Activated B cell treated with CpG ODN at 0.5 μM for 24 hours (primary cell): ENCODE results near the gene UBR4. TPM values are rescaled to one million over a fixed set of nuclear protein-coding genes. Genes with fewer than 3 reads are reported as not detected.

Experiments used
- ATAC-seq: fragments of 200-7000 bp; cut with Tn5 transposase; one replicate; pipeline ENCODE4 v1.10.0; 2021; ENCODE audit warnings: low read depth, mild to moderate bottlenecking, moderate library complexity
- CTCF ChIA-PET: fragments of 350-600 bp; sonication (Branson Sonifier 250); formaldehyde crosslinking; loops from one replicate; lab custom pipeline; 2021; ENCODE audit warnings: antibody characterized with exemption; lab: Charles Lee
- POLR2A ChIA-PET: fragments of 350-600 bp; sonication (Branson Sonifier 250); formaldehyde crosslinking; loops from one replicate; lab custom pipeline; 2021; ENCODE audit warnings: antibody characterized with exemption; lab: Charles Lee
- DNase-seq: peaks from one replicate; pipeline ENCODE4 v3.0.0; 2022
- H3K27ac Mint-ChIP-seq: one replicate; pipeline ENCODE4 v1.8.0; 2020; ENCODE audit warnings: mixed read lengths
- H3K27me3 Mint-ChIP-seq: one replicate; pipeline ENCODE4 v1.8.0; 2021; ENCODE audit warnings: mixed read lengths
- H3K36me3 Mint-ChIP-seq: one replicate; pipeline ENCODE4 v1.8.0; 2021; ENCODE audit warnings: low read depth, mixed read lengths
- H3K4me1 Mint-ChIP-seq: one replicate; pipeline ENCODE4 v1.8.0; 2021; ENCODE audit warnings: mixed read lengths
- H3K4me3 Mint-ChIP-seq: one replicate; pipeline ENCODE4 v1.8.0; 2020; ENCODE audit warnings: mild to moderate bottlenecking, mixed read lengths
- H3K9me3 Mint-ChIP-seq: one replicate; pipeline ENCODE4 v1.8.0; 2020; ENCODE audit warnings: mixed read lengths
- intact Hi-C: fragments of 100-400 bp; cut with micrococcal nuclease; formaldehyde crosslinking; loops from one replicate; pipeline ENCODE4 v1.15.1; 2024
- total RNA-seq: library from RNA; stranded (reverse); gene quantifications from 2 replicates; pipeline ENCODE4 v1.2.3, GENCODE V29; 2022
- TF ChIP-seq, protein P1 (sequence below): fragments of 200-600 bp; IDR thresholded peaks from one replicate; pipeline ENCODE4 v1.8.0; 2022; ENCODE audit warnings: antibody characterized with exemption, mild to moderate bottlenecking

UBR4 gene
- total RNA-seq, 1 donor from 2014 or later = 262 TPM

DNA sequence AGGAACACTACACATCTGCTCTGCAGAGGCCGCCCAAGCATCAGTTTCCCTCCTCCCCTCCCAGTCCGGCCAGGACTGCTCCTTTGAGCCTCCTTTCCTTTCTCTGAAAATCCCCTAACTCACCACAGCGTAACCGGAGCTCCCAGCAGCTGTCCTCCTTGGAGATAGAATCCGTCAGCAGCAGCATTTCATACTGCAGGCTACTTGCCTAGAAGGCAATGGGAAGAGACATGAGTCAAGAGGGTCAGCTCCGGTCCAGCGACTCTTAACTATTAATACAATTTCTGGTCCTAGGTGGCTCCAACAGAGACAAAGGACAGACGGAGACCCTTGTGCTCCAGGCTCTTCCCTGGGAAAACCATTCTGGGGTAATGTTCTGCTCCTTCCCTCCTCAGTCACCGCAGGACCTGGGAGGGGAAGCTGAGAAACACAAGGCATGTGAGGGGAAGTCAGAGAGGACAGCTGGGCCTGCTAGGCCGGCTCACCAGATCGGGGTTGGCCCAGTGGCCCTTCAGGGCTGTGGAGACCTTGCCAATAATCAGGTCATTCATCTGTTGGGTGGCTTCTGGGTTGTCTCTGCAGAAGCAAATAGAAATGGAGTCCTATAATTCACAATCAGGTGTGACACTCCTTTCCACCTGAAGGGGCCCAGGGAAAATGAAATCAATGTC lies 99.7 kb downstream of the UBR4 start:
- Mint-ChIP-seq H3K4me1 (no peaks in the 10 kb centered on the region), H3K4me3 (no peak overlapping the region), H3K36me3 (peaks cover 100% of the 10 kb centered on the region), H3K9me3 (no peaks in the 10 kb centered on the region), H3K27ac (no peak overlapping the region), H3K27me3 (no peaks in the 10 kb centered on the region)
- ChIA-PET POLR2A (no interaction called here), CTCF (interaction anchor here (0.7 kb wide), 1 partner anchor 15 kb away, joined by 3 read pairs; no protein-coding TSS in a partner anchor)
- TF ChIP-seq, protein P1, sequence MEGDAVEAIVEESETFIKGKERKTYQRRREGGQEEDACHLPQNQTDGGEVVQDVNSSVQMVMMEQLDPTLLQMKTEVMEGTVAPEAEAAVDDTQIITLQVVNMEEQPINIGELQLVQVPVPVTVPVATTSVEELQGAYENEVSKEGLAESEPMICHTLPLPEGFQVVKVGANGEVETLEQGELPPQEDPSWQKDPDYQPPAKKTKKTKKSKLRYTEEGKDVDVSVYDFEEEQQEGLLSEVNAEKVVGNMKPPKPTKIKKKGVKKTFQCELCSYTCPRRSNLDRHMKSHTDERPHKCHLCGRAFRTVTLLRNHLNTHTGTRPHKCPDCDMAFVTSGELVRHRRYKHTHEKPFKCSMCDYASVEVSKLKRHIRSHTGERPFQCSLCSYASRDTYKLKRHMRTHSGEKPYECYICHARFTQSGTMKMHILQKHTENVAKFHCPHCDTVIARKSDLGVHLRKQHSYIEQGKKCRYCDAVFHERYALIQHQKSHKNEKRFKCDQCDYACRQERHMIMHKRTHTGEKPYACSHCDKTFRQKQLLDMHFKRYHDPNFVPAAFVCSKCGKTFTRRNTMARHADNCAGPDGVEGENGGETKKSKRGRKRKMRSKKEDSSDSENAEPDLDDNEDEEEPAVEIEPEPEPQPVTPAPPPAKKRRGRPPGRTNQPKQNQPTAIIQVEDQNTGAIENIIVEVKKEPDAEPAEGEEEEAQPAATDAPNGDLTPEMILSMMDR = no peak
- ATAC-seq (no peak), DNase-seq (no peak)
- intact Hi-C loops = no loop called here

DNA sequence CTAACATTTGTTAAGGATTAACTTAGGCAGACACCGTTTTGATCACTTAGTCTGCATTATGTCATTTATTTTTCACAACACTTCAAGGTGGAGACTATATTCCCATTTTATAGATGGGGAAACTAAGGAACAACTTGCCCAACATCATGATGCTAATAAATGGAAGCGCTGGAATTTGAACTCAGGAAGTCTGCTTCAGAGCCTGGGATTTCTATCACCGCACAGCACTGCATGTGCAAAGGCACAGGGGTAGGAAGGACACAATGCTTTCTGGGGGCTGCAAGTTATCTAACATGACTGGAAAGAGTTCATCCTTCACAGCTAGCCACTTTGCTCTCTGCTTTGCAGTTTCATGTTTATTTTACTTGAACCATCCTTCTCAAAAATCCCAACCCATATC lies 100.5 kb downstream of the UBR4 start:
- POLR2A ChIA-PET = interaction anchor here (0.6 kb wide), 1 partner anchor 57 kb away, joined by 11 read pairs; no protein-coding TSS in a partner anchor
- TF ChIP-seq, protein P1 = no peak
- DNase-seq = no peak
- Mint-ChIP-seq H3K9me3 (no peaks in the 10 kb centered on the region), H3K27ac (no peak overlapping the region), H3K36me3 (peaks cover 100% of the 10 kb centered on the region), H3K4me1 (no peaks in the 10 kb centered on the region), H3K27me3 (no peaks in the 10 kb centered on the region), H3K4me3 (no peak overlapping the region)
- CTCF ChIA-PET = no interaction called here
- intact Hi-C loops = no loop called here
- ATAC-seq = no peak

DNA sequence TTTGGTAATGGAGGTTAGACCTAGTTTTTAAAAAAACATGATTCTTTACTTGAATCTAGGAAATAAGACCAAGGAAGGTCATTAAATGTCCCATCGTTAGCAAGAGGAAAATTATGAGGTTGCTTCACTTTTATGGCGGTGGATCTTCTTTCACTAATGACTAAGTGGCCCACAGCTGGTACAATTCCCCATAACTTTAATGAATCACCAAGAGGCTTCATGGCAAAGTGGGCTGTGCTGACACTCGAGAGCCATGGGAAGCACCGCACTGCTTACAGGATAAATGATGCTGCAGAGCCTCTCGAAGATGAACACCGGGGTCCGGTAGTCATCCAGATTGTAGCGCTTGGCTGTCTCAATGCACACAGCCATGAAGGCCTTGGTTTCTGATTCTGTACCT lies 108.8 kb downstream of the UBR4 start:
- CTCF ChIA-PET = interaction anchor here (1.2 kb wide), 1 partner anchor 13 kb away, joined by 4 read pairs; no protein-coding TSS in a partner anchor
- H3K9me3 Mint-ChIP-seq = no peaks in the 10 kb centered on the region
- ATAC-seq = no peak
- no peak overlapping the region for H3K27ac Mint-ChIP-seq
- POLR2A ChIA-PET = interaction anchor here (0.6 kb wide), 1 partner anchor 48 kb away, joined by 3 read pairs; no protein-coding TSS in a partner anchor
- peaks cover 99% of the 10 kb centered on the region for H3K36me3 Mint-ChIP-seq
- intact Hi-C loops = no loop called here
- no peak for DNase-seq
- H3K27me3 Mint-ChIP-seq = no peaks in the 10 kb centered on the region
- TF ChIP-seq, protein P1 = no peak
- H3K4me1 Mint-ChIP-seq = no peaks in the 10 kb centered on the region
- no peak overlapping the region for H3K4me3 Mint-ChIP-seq

DNA sequence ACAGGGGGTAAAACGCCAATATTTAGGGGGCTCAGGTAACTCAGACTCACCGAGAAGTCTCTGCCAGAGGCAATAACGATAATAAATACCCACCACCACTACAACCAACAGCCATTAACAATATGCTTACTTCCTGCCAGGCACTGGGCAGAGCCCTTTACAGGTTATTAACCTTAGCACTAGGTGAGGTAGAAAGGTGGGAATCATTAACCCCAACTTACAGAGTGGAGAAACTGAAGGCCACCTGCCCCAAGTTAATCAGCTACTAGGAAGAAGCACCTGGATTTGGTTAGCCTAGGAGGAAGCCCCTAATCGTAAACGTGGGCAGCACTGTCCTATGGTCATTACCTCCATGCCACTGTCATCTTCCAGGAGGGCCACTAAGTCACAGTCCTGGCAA lies 110.0 kb downstream of the UBR4 start:
- DNase-seq = no peak
- no peaks in the 10 kb centered on the region for H3K9me3 Mint-ChIP-seq
- no peak overlapping the region for H3K4me3 Mint-ChIP-seq
- peaks cover 99% of the 10 kb centered on the region for H3K36me3 Mint-ChIP-seq
- CTCF ChIA-PET = interaction anchor here (1.0 to 1.1 kb wide), 2 partner anchors 193 to 216 kb away, joined by 4 to 5 read pairs; no protein-coding TSS in a partner anchor
- intact Hi-C loops = no loop called here
- H3K27me3 Mint-ChIP-seq = no peaks in the 10 kb centered on the region
- ATAC-seq = no peak
- no peaks in the 10 kb centered on the region for H3K4me1 Mint-ChIP-seq
- TF ChIP-seq, protein P1 = no peak
- no peak overlapping the region for H3K27ac Mint-ChIP-seq
- POLR2A ChIA-PET = no interaction called here

DNA sequence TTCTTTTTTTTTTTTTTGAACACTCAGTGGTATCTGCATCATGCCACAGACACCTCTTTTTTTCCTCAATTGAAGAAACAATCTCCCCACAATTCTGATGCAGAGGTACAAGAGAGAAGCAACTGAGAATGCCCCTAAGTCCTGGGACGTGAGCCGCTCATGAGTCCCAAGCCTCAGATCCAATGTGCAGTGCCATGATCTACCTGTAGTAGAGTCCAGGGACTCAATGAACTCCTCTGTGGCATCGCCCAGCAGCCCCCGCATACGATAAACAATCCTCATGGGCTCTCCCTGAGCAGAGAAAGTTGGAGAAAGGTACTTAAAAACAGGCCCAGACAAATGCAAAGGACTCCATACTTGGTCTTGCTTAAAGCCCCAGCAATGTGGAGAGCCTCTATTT lies 113.1 kb downstream of the UBR4 start:
- no peak for ATAC-seq
- ChIA-PET CTCF (no interaction called here), POLR2A (no interaction called here)
- no peak for DNase-seq
- H3K36me3 Mint-ChIP-seq = peaks cover 99% of the 10 kb centered on the region
- H3K4me1 Mint-ChIP-seq = no peaks in the 10 kb centered on the region
- TF ChIP-seq, protein P1 = no peak
- intact Hi-C loops = loop anchor here (1.0 kb wide), 1 partner anchor 213 kb away; no protein-coding TSS in a partner anchor
- H3K27me3 Mint-ChIP-seq = no peaks in the 10 kb centered on the region
- no peak overlapping the region for H3K27ac Mint-ChIP-seq
- H3K4me3 Mint-ChIP-seq = no peak overlapping the region
- H3K9me3 Mint-ChIP-seq = no peaks in the 10 kb centered on the region
